ENCODE measurements around the gene SUSD4. TPM values are rescaled to one million over a fixed set of nuclear protein-coding genes. Genes with fewer than 3 reads are reported as not detected.

The SUSD4 gene
- total and polyA plus RNA-seq, 9 of the 15 experiments (the other 6 are each of a cell fraction or from before 2014, with no cell fraction given) = 0.06 to 1.7 (median 0.09) TPM; not detected in 4

DNA sequence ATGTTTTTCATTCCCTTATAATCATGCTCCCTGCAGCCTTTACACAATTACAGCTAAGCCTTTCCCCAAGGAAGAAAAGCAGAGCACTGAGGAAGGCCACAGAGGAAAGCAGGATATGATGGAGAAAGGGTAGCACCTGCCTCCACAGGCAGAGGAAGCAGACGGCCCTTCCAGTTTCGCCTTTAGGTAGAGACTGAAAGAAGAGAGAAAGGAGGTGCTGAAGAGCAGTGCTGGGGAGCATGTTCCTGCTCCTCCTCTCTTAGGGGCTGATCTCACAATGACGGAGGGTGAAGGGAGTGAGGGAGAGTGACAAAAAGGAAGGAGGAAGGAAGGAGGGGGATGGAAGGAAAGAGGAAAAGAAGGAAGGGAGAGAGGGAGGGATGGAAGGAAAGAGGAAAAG, 41.1 kb downstream of the SUSD4 start:
- ATAC-seq (no peak), DNase-seq (ENCODE audit: extremely low read depth in 1 of 4, low spot score in 3 of 4) (no peak), FAIRE-seq (no peak)
- no peaks in the 10 kb centered on the region for H3K9me3 ChIP-seq (replicated peaks; ENCODE audit: control insufficient read depth, insufficient read depth, low read depth, low read length)
- no peaks in the 10 kb centered on the region for H3K4me1 ChIP-seq (replicated peaks in 1 of 2; ENCODE audit: control insufficient read depth in 2 of 2, insufficient read depth in 2 of 2, low read length in 2 of 2)
- H3K9ac ChIP-seq (ENCODE audit: insufficient read depth in 1 of 2, low read depth in 2 of 2, low read length in 2 of 2) = no peak overlapping the region
- ChIA-PET POLR2A (interaction anchor here (1.3 kb wide), 1 partner anchor 21 kb away, joined by 3 read pairs; no protein-coding TSS in a partner anchor), CTCF (ENCODE audit: low intra/inter-chr PET ratio) (no interaction called here)
- no peak overlapping the region for H2AFZ ChIP-seq (ENCODE audit: low read depth, low read length)
- H3K4me2 ChIP-seq (ENCODE audit: insufficient read depth, low read length) = no peak overlapping the region
- 0% methylated on average over 3 of the region's 3 CpGs for WGBS (ENCODE audit: insufficient coverage, low coverage, missing lambda C conversion rate)
- no peaks in the 10 kb centered on the region for H3K36me3 ChIP-seq (ENCODE audit: control insufficient read depth, insufficient read depth, low read length)
- no TSS peak for BruUV-seq (replicated peaks)
- H3K27me3 ChIP-seq (ENCODE audit: control insufficient read depth in 2 of 2, insufficient read depth in 2 of 2, low read length in 2 of 2) = peaks cover 4 to 19% of the 10 kb centered on the region in 2 experiments; a peak in 4 of 5 replicates
- H3K79me2 ChIP-seq (ENCODE audit: control insufficient read depth, insufficient read depth, low read length) = no peaks in the 10 kb centered on the region
- intact Hi-C loops (cut with micrococcal nuclease) = no loop called here
- in situ Hi-C loops (cut with MboI) = no loop called here
- H3K27ac ChIP-seq (ENCODE audit: extremely low read depth, low read depth, low read length) = no peak overlapping the region
- no peaks in the 10 kb centered on the region for H3K9me1 ChIP-seq (ENCODE audit: control insufficient read depth, insufficient read depth, low read length)
- no peaks in the 10 kb centered on the region for H4K20me1 ChIP-seq (replicated peaks; ENCODE audit: control insufficient read depth, insufficient read depth, low read length)
- no peak overlapping the region for H3K4me3 ChIP-seq
- TF ChIP-seq ZNF282 (CRISPR knock-in tag; IDR thresholded peaks at IDR 0.05) (no peak), SOX6 (IDR thresholded peaks at IDR 0.05) (no peak), GTF2F1 (IDR thresholded peaks at IDR 0.05; ENCODE audit: low read depth, low read length) (no peak), CAMTA2 (CRISPR knock-in tag; conservative IDR thresholded peaks at IDR 0.05) (no peak), DIDO1 (tag; IDR thresholded peaks at IDR 0.05; ENCODE audit: low read depth) (no peak), TAF9B (IDR thresholded peaks at IDR 0.05; ENCODE audit: partially characterized antibody) (no peak), FOS (IDR thresholded peaks at IDR 0.05; ENCODE audit: extremely low read depth, insufficient read length) (no peak), IFI16 (CRISPR knock-in tag; IDR thresholded peaks at IDR 0.05) (no peak), PHF21A (IDR thresholded peaks at IDR 0.05; ENCODE audit: borderline replicate concordance, low read depth) (no peak), ZNF24 (IDR thresholded peaks at IDR 0.05) (no peak)
- TF ChIP-seq, protein P1, sequence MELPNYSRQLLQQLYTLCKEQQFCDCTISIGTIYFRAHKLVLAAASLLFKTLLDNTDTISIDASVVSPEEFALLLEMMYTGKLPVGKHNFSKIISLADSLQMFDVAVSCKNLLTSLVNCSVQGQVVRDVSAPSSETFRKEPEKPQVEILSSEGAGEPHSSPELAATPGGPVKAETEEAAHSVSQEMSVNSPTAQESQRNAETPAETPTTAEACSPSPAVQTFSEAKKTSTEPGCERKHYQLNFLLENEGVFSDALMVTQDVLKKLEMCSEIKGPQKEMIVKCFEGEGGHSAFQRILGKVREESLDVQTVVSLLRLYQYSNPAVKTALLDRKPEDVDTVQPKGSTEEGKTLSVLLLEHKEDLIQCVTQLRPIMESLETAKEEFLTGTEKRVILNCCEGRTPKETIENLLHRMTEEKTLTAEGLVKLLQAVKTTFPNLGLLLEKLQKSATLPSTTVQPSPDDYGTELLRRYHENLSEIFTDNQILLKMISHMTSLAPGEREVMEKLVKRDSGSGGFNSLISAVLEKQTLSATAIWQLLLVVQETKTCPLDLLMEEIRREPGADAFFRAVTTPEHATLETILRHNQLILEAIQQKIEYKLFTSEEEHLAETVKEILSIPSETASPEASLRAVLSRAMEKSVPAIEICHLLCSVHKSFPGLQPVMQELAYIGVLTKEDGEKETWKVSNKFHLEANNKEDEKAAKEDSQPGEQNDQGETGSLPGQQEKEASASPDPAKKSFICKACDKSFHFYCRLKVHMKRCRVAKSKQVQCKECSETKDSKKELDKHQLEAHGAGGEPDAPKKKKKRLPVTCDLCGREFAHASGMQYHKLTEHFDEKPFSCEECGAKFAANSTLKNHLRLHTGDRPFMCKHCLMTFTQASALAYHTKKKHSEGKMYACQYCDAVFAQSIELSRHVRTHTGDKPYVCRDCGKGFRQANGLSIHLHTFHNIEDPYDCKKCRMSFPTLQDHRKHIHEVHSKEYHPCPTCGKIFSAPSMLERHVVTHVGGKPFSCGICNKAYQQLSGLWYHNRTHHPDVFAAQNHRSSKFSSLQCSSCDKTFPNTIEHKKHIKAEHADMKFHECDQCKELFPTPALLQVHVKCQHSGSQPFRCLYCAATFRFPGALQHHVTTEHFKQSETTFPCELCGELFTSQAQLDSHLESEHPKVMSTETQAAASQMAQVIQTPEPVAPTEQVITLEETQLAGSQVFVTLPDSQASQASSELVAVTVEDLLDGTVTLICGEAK (IDR thresholded peaks at IDR 0.05) = no peak
- TF ChIP-seq, protein P1 (CRISPR knock-in tag; IDR thresholded peaks at IDR 0.05) = no peak

Data from K562 (cell line).